Measurements from ENCODE around the gene PARD6B. TPM values are rescaled to one million over a fixed set of nuclear protein-coding genes. Genes with fewer than 3 reads are reported as not detected.

The PARD6B gene
- total RNA-seq, 1 donor from 2014 or later: 4.0 TPM

DNA sequence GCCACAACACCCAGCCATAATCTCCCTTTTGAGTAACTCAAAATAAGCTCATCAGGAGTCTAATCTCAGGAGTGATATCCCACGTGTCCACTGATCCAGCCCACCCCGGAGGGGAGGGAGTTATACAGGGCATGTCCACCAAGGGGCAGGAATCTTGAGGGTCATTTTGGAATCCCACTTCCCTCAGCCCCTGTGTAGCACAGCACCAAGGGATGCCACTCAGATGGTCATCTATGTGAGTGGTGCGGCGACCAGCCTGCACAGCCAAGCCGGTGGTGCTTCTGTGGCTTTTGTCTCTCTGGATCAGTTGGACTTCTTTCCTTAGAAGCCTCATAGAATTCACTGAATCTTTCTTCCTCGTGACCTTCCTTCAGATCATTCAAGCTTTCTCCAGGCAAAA is 52.5 kb downstream of the PARD6B start:
- no peak for TF ChIP-seq CTCF (IDR thresholded peaks at IDR 0.05; ENCODE audit: partially characterized antibody, unreplicated experiment)
- DNase-seq: no peak
- Mint-ChIP-seq H3K27me3 (ENCODE audit: unreplicated experiment) (no peaks in the 10 kb centered on the region), H3K9me3 (ENCODE audit: unreplicated experiment) (peaks cover 2% of the 10 kb centered on the region), H3K4me3 (ENCODE audit: unreplicated experiment) (no peak overlapping the region), H3K4me1 (ENCODE audit: low read depth, unreplicated experiment) (no peaks in the 10 kb centered on the region), H3K36me3 (ENCODE audit: unreplicated experiment) (no peaks in the 10 kb centered on the region), H3K27ac (ENCODE audit: unreplicated experiment) (no peak overlapping the region)

DNA sequence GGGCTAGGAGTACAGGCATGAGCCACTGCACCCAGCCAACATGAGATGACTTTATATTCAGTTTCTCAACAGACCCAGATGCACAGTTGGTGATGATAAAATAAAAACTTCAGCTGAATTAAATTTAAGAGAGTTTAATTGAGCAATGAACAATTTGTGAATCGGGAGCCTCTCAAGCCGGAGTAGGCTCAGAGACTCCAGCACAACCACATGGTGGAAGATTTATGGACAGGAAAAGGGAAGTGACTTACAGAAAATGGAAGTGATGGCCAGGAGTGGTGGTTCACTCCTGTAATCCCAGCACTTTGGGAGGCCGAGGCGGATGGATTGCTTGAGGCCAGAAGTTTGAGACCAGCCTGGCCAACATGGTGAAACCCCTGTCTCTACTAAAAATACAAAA is 53.1 kb downstream of the PARD6B start:
- peaks cover 2% of the 10 kb centered on the region for H3K9me3 Mint-ChIP-seq (ENCODE audit: unreplicated experiment)
- no peak overlapping the region for H3K27ac Mint-ChIP-seq (ENCODE audit: unreplicated experiment)
- TF ChIP-seq CTCF (IDR thresholded peaks at IDR 0.05; ENCODE audit: partially characterized antibody, unreplicated experiment): no peak
- DNase-seq: no peak
- no peaks in the 10 kb centered on the region for H3K36me3 Mint-ChIP-seq (ENCODE audit: unreplicated experiment)
- no peak overlapping the region for H3K4me3 Mint-ChIP-seq (ENCODE audit: unreplicated experiment)
- no peaks in the 10 kb centered on the region for H3K27me3 Mint-ChIP-seq (ENCODE audit: unreplicated experiment)
- H3K4me1 Mint-ChIP-seq (ENCODE audit: low read depth, unreplicated experiment): no peaks in the 10 kb centered on the region

GRCh38 chr20:50786703-50787102 is 55.3 kb downstream of the PARD6B start:
- peaks cover 3% of the 10 kb centered on the region for H3K9me3 Mint-ChIP-seq (ENCODE audit: unreplicated experiment)
- TF ChIP-seq CTCF (IDR thresholded peaks at IDR 0.05; ENCODE audit: partially characterized antibody, unreplicated experiment): no peak
- DNase-seq: no peak
- no peak overlapping the region for H3K27ac Mint-ChIP-seq (ENCODE audit: unreplicated experiment)
- H3K27me3 Mint-ChIP-seq (ENCODE audit: unreplicated experiment): no peaks in the 10 kb centered on the region
- H3K36me3 Mint-ChIP-seq (ENCODE audit: unreplicated experiment): no peaks in the 10 kb centered on the region
- H3K4me3 Mint-ChIP-seq (ENCODE audit: unreplicated experiment): no peak overlapping the region
- H3K4me1 Mint-ChIP-seq (ENCODE audit: low read depth, unreplicated experiment): peaks cover 3% of the 10 kb centered on the region

DNA sequence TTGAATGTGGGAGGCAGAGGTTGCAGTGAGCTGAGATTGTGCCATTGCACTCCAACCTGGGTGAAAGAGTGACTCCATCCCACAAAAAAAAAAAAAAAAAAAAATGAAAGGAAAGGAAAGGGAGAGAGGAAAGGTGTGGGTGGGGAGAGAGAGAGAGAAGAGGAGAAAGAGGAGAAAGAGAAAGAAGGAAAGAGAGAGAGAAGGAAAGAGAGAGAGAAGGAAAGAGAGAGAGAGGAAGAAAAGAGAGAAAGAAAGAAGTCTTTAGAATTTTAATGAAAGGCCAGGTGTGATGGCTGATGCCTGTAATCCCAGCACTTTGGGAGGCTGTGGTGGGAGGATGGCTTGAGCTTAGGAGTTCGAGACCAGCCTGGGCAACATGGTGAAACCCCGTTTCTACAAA is 55.8 kb downstream of the PARD6B start:
- Mint-ChIP-seq H3K36me3 (ENCODE audit: unreplicated experiment) (no peaks in the 10 kb centered on the region), H3K27ac (ENCODE audit: unreplicated experiment) (no peak overlapping the region), H3K9me3 (ENCODE audit: unreplicated experiment) (peaks cover 3% of the 10 kb centered on the region), H3K27me3 (ENCODE audit: unreplicated experiment) (no peaks in the 10 kb centered on the region), H3K4me3 (ENCODE audit: unreplicated experiment) (no peak overlapping the region), H3K4me1 (ENCODE audit: low read depth, unreplicated experiment) (peaks cover 3% of the 10 kb centered on the region)
- TF ChIP-seq CTCF (IDR thresholded peaks at IDR 0.05; ENCODE audit: partially characterized antibody, unreplicated experiment): no peak
- DNase-seq: no peak

GRCh38 chr20:50788045-50788991 is 56.9 kb downstream of the PARD6B start:
- no peaks in the 10 kb centered on the region for H3K36me3 Mint-ChIP-seq (ENCODE audit: unreplicated experiment)
- no peak for DNase-seq
- TF ChIP-seq CTCF (IDR thresholded peaks at IDR 0.05; ENCODE audit: partially characterized antibody, unreplicated experiment): no peak
- no peak overlapping the region for H3K27ac Mint-ChIP-seq (ENCODE audit: unreplicated experiment)
- no peaks in the 10 kb centered on the region for H3K27me3 Mint-ChIP-seq (ENCODE audit: unreplicated experiment)
- H3K4me1 Mint-ChIP-seq (ENCODE audit: low read depth, unreplicated experiment): peaks cover 8% of the 10 kb centered on the region
- peaks cover 5% of the 10 kb centered on the region for H3K9me3 Mint-ChIP-seq (ENCODE audit: unreplicated experiment)
- no peak overlapping the region for H3K4me3 Mint-ChIP-seq (ENCODE audit: unreplicated experiment)
